AG08395 (cell line): Measurements from ENCODE around the gene NR3C2.

Experiments used
- DNase-seq: peaks from one replicate; pipeline ENCODE4 v3.0.0; 2012; ENCODE audit warnings: mixed read lengths, low spot score

NR3C2 gene

GRCh38 chr4:148076964-148077363 is 365.2 kb downstream of the NR3C2 start:
- DNase-seq: no peak

GRCh38 chr4:148075438-148075837 is 366.8 kb downstream of the NR3C2 start:
- DNase-seq: no peak

GRCh38 chr4:148074462-148074861 is 367.8 kb downstream of the NR3C2 start:
- DNase-seq: no peak

GRCh38 chr4:148073349-148073748 is 368.9 kb downstream of the NR3C2 start:
- no peak for DNase-seq

GRCh38 chr4:148072789-148073188 is 369.4 kb downstream of the NR3C2 start:
- DNase-seq: no peak

- DNase-seq: no peak
Measured at GRCh38 chr4:148071009-148071408, 371.2 kb downstream of the NR3C2 start.

GRCh38 chr4:148069895-148070178 is 372.4 kb downstream of the NR3C2 start:
- DNase-seq: no peak

- DNase-seq: no peak
Measured at GRCh38 chr4:148069086-148069894, 372.9 kb downstream of the NR3C2 start.

GRCh38 chr4:148068065-148068911 is 373.9 kb downstream of the NR3C2 start:
- no peak for DNase-seq

- DNase-seq: no peak
Measured at GRCh38 chr4:148067301-148067916, 374.8 kb downstream of the NR3C2 start.

GRCh38 chr4:148065075-148065474 is 377.1 kb downstream of the NR3C2 start:
- peak; percentile 75 for DNase-seq

- no peak for DNase-seq
Measured at GRCh38 chr4:148064451-148064850, 377.8 kb downstream of the NR3C2 start.

GRCh38 chr4:148062301-148062950 is 379.8 kb downstream of the NR3C2 start:
- DNase-seq: no peak

GRCh38 chr4:148061795-148062194 is 380.4 kb downstream of the NR3C2 start:
- no peak for DNase-seq

- no peak for DNase-seq
Measured at GRCh38 chr4:148061141-148061481, 381.1 kb downstream of the NR3C2 start.

- DNase-seq: no peak
Measured at GRCh38 chr4:148060264-148061140, 381.7 kb downstream of the NR3C2 start.

- no peak for DNase-seq
Measured at GRCh38 chr4:148059617-148060180, 382.5 kb downstream of the NR3C2 start.

GRCh38 chr4:148057984-148058859 is 384.0 kb downstream of the NR3C2 start:
- no peak for DNase-seq

GRCh38 chr4:148057516-148057915 is 384.7 kb downstream of the NR3C2 start:
- no peak for DNase-seq

GRCh38 chr4:148056879-148057278 is 385.3 kb downstream of the NR3C2 start:
- DNase-seq: peak; percentile 49
